HCT116 (cell line): Measurements from ENCODE around the gene BBS12. TPM values are rescaled to one million over a fixed set of nuclear protein-coding genes. Genes with fewer than 3 reads are reported as not detected.

Source experiments
- ATAC-seq: fragments of 200-7000 bp; cut with Tn5 transposase; 2 replicates; pipeline ENCODE4 v1.9.1; 2020; ENCODE audit warnings: mild to moderate bottlenecking, moderate library complexity
- BruUV-seq: library from RNA; stranded (reverse); fragments of 400-500 nt; replicated peaks from 2 replicates; lab custom pipeline; 2021; lab: Mats Ljungman, UMichigan
- CTCF ChIA-PET: fragments of 300-600 bp; sonication (Branson Sonifier 250); formaldehyde crosslinking; loops from one replicate; lab custom pipeline; 2021; ENCODE audit warnings: antibody characterized with exemption; lab: Charles Lee
- POLR2A ChIA-PET: fragments of 300-600, 350-600 bp; sonication (Branson Sonifier 250); formaldehyde crosslinking; loops from one replicate; lab custom pipeline; 2021; ENCODE audit warnings: antibody characterized with exemption; lab: Charles Lee
- RAD21 ChIA-PET, 2 experiments: fragments of 300-600 bp; sonication (Branson Sonifier 250); formaldehyde crosslinking; loops; one replicate each; lab custom pipeline; 2023; ENCODE audit warnings: low total read pairs in 2 of 2; ENCODE audit not compliant: uncharacterized antibody in 2 of 2, unreplicated experiment in 2 of 2, low non-redundant PET in 1 of 2; lab: Charles Lee
- DNase-seq: peaks from one replicate; pipeline ENCODE4 v3.0.0-alpha.2; 2010; ENCODE audit warnings: low read depth, low spot score
- H2AFZ ChIP-seq: fragments of 200-600 bp; shearing (Covaris generic), sonication (generic); 2 replicates; pipeline ENCODE4 v1.6.1; 2017; ENCODE audit warnings: low read depth, mixed run types, mixed read lengths, antibody characterized with exemption, low read length; ENCODE audit not compliant: poor library complexity, severe bottlenecking
- H3K27ac ChIP-seq: 2 replicates; pipeline ENCODE4 v1.5.1; 2012; ENCODE audit warnings: low read depth, low read length
- H3K27me3 ChIP-seq: fragments of 200-600 bp; sonication (generic); 2 replicates; pipeline ENCODE4 v1.6.1; 2016; ENCODE audit warnings: mixed run types, low read length, mixed read lengths; ENCODE audit not compliant: insufficient read depth
- H3K36me3 ChIP-seq, 2 experiments: fragments of 200-500 bp in 1 of 2; fragments of 200-600 bp in 1 of 2; sonication (Bioruptor generic) in 1 of 2; sonication (generic) in 1 of 2; 2 replicates each; pipeline versions ENCODE4 v1.5.1 to v1.6.1; 2014 to 2016; ENCODE audit warnings: low read length in 2 of 2, inconsistent platforms in 1 of 2, mixed read lengths in 1 of 2, mixed run types in 1 of 2; ENCODE audit not compliant: insufficient read depth in 2 of 2, control insufficient read depth in 1 of 2
- H3K4me1 ChIP-seq, 2 experiments: fragments of 200-600 bp in 1 of 2; sonication (generic) in 1 of 2; 2 replicates each; pipeline versions ENCODE4 v1.5.1 to v1.6.1; 2012 to 2017; ENCODE audit warnings: low read length in 2 of 2, inconsistent platforms in 1 of 2, mild to moderate bottlenecking in 1 of 2, mixed read lengths in 1 of 2, mixed run types in 1 of 2, moderate library complexity in 1 of 2; ENCODE audit not compliant: insufficient read depth in 2 of 2, control insufficient read depth in 1 of 2
- H3K4me2 ChIP-seq: fragments of 200-600 bp; sonication (generic); 2 replicates; pipeline ENCODE4 v1.6.1; 2017; ENCODE audit warnings: mixed run types, low read length, mixed read lengths
- H3K4me3 ChIP-seq, 2 experiments: fragments of 200-600 bp in 1 of 2; sonication (generic) in 1 of 2; replicated peaks in 1 of 2; 2 replicates each; pipeline ENCODE4 v1.5.1; 2011 to 2016; ENCODE audit warnings: low read length in 2 of 2, control low read depth in 1 of 2, low read depth in 1 of 2, mild to moderate bottlenecking in 1 of 2, mixed read lengths in 1 of 2, mixed run types in 1 of 2
- H3K79me2 ChIP-seq: fragments of 200-600 bp; sonication (generic); 2 replicates; pipeline ENCODE4 v1.6.1; 2017; ENCODE audit warnings: mild to moderate bottlenecking, mixed run types, low read length, moderate library complexity, mixed read lengths; ENCODE audit not compliant: insufficient read depth
- H3K9ac ChIP-seq: fragments of 200-600 bp; sonication (generic); 2 replicates; pipeline ENCODE4 v1.6.1; 2016; ENCODE audit warnings: low read length, mixed read lengths
- H3K9me2 ChIP-seq: fragments of 200-600 bp; sonication (generic), shearing (Covaris generic); 2 replicates; pipeline ENCODE4 v1.6.1; 2017; ENCODE audit warnings: mixed run types, mild to moderate bottlenecking, moderate library complexity; ENCODE audit not compliant: insufficient read depth
- H3K9me3 ChIP-seq, 2 experiments: fragments of 200-500 bp in 1 of 2; fragments of 200-600 bp in 1 of 2; sonication (Bioruptor generic) in 1 of 2; sonication (generic) in 1 of 2; 2 replicates each; pipeline ENCODE4 v1.6.1; 2014 to 2017; ENCODE audit warnings: low read length in 2 of 2, mixed read lengths in 2 of 2, inconsistent platforms in 1 of 2, low read depth in 1 of 2, mild to moderate bottlenecking in 1 of 2, mixed run types in 1 of 2, moderate library complexity in 1 of 2; ENCODE audit not compliant: control insufficient read depth in 1 of 2, insufficient read depth in 1 of 2
- H4K20me1 ChIP-seq: fragments of 200-600 bp; sonication (generic), shearing (Covaris generic); 2 replicates; pipeline ENCODE4 v1.6.1; 2017; ENCODE audit warnings: mixed run types, mild to moderate bottlenecking, moderate library complexity; ENCODE audit not compliant: insufficient read depth
- ATF3 ChIP-seq: IDR thresholded peaks from 2 replicates; pipeline ENCODE4 v1.6.1; 2012
- EGR1 ChIP-seq: IDR thresholded peaks from 2 replicates; pipeline ENCODE4 v1.6.1; 2012; ENCODE audit warnings: low read depth
- ELF1 ChIP-seq: IDR thresholded peaks from 2 replicates; pipeline ENCODE4 v1.6.1; 2012; ENCODE audit warnings: low read depth, borderline replicate concordance
- FOSL1 ChIP-seq: IDR thresholded peaks from 2 replicates; pipeline ENCODE4 v1.6.1; 2012; ENCODE audit warnings: low read depth
- JUND ChIP-seq: IDR thresholded peaks from 2 replicates; pipeline ENCODE4 v1.6.1; 2012
- POLR2A ChIP-seq: IDR thresholded peaks from 2 replicates; pipeline ENCODE4 v1.7.0; 2011; ENCODE audit warnings: borderline replicate concordance; ENCODE audit not compliant: insufficient read depth, insufficient read length; ENCODE audit errors: extremely low read depth
- REST ChIP-seq: IDR thresholded peaks from 2 replicates; pipeline ENCODE4 v1.6.1; 2012; ENCODE audit warnings: low read depth
- SIN3A ChIP-seq: IDR thresholded peaks from 2 replicates; pipeline ENCODE4 v1.6.1; 2012; ENCODE audit warnings: low read depth
- SP1 ChIP-seq: IDR thresholded peaks from 2 replicates; pipeline ENCODE4 v1.6.1; 2012; ENCODE audit warnings: low read depth
- SRF ChIP-seq: IDR thresholded peaks from 2 replicates; pipeline ENCODE4 v1.6.1; 2012; ENCODE audit warnings: low read depth
- TCF7L2 ChIP-seq: IDR thresholded peaks from 2 replicates; pipeline ENCODE4 v1.7.0; 2011; ENCODE audit warnings: borderline replicate concordance, inconsistent platforms; ENCODE audit not compliant: insufficient read depth, insufficient read length; ENCODE audit errors: extremely low read depth
- YY1 ChIP-seq: IDR thresholded peaks from 2 replicates; pipeline ENCODE4 v1.6.1; 2011; ENCODE audit warnings: low read length, low read depth, moderate library complexity, mild to moderate bottlenecking; ENCODE audit not compliant: insufficient replicate concordance; ENCODE audit errors: extremely low read depth
- ZBTB33 ChIP-seq: IDR thresholded peaks from 2 replicates; pipeline ENCODE4 v1.6.1; 2011; ENCODE audit warnings: mild to moderate bottlenecking, low read length, moderate library complexity; ENCODE audit not compliant: insufficient replicate concordance; ENCODE audit errors: extremely low read depth
- ZNF274 ChIP-seq: fragments of 200-500 bp; sonication (Bioruptor generic); IDR thresholded peaks from 2 replicates; pipeline ENCODE4 v1.6.1; 2014; ENCODE audit warnings: mild to moderate bottlenecking, low read depth, low read length, inconsistent platforms
- intact Hi-C: fragments of 100-400 bp; cut with micrococcal nuclease; formaldehyde crosslinking; loops from 2 replicates; pipeline ENCODE4 v1.10.0; 2022
- total RNA-seq: library from RNA; stranded (reverse); gene quantifications from one replicate; pipeline ENCODE4 v1.2.1, GENCODE V29; 2021; ENCODE audit not compliant: unreplicated experiment
- TF ChIP-seq, protein P1 (sequence below), 3 experiments: fragments of 200-600 bp in 1 of 3; sonication (generic) in 1 of 3; IDR thresholded peaks in 2 of 3; conservative IDR thresholded peaks in 1 of 3; 2 replicates each; pipeline ENCODE4 v1.5.1; 2012 to 2017; ENCODE audit warnings: low read depth in 2 of 3, low read length in 2 of 3, antibody characterized with exemption in 1 of 3, borderline replicate concordance in 1 of 3, control low read depth in 1 of 3, mild to moderate bottlenecking in 1 of 3, mixed read lengths in 1 of 3, mixed run types in 1 of 3, moderate library complexity in 1 of 3; ENCODE audit not compliant: insufficient read depth in 1 of 3

Gene BBS12
- total RNA-seq, 1 experiment from 2014 or later = 2.1 TPM

GRCh38 chr4:122781486-122781885 is 49.0 kb downstream of the BBS12 start:
- intact Hi-C loops = no loop called here
- Histone ChIP-seq H3K9me3 (no peaks in the 10 kb centered on the region), H3K4me2 (no peak overlapping the region), H3K9me2 (no peaks in the 10 kb centered on the region), H3K27ac (no peak overlapping the region), H2AFZ (peak overlapping the region; percentile 29), H3K4me1 (peaks cover 9 to 48% of the 10 kb centered on the region in 2 experiments), H3K9ac (no peak overlapping the region), H3K79me2 (no peaks in the 10 kb centered on the region), H4K20me1 (no peaks in the 10 kb centered on the region), H3K27me3 (no peaks in the 10 kb centered on the region), H3K4me3 (no peak overlapping the region), H3K36me3 (no peaks in the 10 kb centered on the region)
- RAD21 ChIA-PET = interaction anchor here in 1 of 2 experiments (0.7 kb wide), 1 partner anchor 110 kb away, joined by 3 read pairs; no protein-coding TSS in a partner anchor
- CTCF ChIA-PET = no interaction called here
- DNase-seq (no peak), ATAC-seq (no peak)
- POLR2A ChIA-PET = no interaction called here
- TF ChIP-seq YY1 (no peak), EGR1 (no peak), REST (no peak), TCF7L2 (no peak), JUND (no peak), SRF (no peak), ZNF274 (no peak), ZBTB33 (no peak), POLR2A (no peak), ATF3 (no peak), SP1 (no peak), SIN3A (no peak), ELF1 (no peak), FOSL1 (no peak)
- TF ChIP-seq, protein P1, sequence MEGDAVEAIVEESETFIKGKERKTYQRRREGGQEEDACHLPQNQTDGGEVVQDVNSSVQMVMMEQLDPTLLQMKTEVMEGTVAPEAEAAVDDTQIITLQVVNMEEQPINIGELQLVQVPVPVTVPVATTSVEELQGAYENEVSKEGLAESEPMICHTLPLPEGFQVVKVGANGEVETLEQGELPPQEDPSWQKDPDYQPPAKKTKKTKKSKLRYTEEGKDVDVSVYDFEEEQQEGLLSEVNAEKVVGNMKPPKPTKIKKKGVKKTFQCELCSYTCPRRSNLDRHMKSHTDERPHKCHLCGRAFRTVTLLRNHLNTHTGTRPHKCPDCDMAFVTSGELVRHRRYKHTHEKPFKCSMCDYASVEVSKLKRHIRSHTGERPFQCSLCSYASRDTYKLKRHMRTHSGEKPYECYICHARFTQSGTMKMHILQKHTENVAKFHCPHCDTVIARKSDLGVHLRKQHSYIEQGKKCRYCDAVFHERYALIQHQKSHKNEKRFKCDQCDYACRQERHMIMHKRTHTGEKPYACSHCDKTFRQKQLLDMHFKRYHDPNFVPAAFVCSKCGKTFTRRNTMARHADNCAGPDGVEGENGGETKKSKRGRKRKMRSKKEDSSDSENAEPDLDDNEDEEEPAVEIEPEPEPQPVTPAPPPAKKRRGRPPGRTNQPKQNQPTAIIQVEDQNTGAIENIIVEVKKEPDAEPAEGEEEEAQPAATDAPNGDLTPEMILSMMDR (IDR thresholded peaks at IDR 0.05 in 2 of 3, conservative IDR thresholded peaks at IDR 0.05 in 1 of 3; ENCODE audit: borderline replicate concordance in 1 of 3, insufficient read depth in 1 of 3, low read depth in 2 of 3, low read length in 2 of 3) = no peak
- no TSS peak for BruUV-seq
